GM18519 (cell line): ENCODE results near the gene RHOV.

Source experiments
- ATAC-seq: cut with Tn5 transposase; IDR thresholded peaks from one replicate; pipeline ENCODE4 v1.9.1; 2021; ENCODE audit warnings: mild to moderate bottlenecking, moderate library complexity; ENCODE audit not compliant: unreplicated experiment, low FRiP score

RHOV gene

DNA sequence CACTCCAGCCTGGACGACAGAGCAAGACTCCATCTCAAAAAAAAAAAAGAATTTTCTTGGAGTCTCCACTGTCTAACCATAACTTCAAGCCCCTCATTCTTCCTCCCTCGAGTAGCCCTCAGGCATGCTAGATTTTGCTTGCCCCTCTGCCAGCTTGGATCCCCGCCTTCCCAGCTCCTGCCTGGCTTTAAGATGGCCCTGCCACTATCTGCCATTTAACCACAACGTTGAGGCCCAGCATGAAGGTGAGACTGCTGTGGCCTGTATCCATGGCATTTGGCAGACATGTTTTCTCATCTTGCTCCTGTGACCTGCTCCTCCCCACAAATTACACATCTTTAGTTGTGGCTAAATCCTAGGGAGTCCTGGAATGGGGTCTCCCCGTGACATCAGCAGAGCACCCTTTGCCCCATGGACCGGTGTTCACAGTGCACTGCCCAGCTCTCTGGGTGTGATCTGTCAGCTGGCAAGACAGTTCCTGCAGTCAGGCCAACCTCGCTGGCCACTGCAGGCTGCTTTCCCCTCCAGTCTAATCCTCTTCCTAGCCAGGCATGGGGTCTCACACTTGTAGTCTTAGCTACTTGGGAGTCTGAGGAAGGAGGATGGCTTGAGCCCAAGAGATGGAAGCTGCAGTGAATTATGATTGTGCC, 30.6 kb upstream of the RHOV start:
- no peak for ATAC-seq

DNA sequence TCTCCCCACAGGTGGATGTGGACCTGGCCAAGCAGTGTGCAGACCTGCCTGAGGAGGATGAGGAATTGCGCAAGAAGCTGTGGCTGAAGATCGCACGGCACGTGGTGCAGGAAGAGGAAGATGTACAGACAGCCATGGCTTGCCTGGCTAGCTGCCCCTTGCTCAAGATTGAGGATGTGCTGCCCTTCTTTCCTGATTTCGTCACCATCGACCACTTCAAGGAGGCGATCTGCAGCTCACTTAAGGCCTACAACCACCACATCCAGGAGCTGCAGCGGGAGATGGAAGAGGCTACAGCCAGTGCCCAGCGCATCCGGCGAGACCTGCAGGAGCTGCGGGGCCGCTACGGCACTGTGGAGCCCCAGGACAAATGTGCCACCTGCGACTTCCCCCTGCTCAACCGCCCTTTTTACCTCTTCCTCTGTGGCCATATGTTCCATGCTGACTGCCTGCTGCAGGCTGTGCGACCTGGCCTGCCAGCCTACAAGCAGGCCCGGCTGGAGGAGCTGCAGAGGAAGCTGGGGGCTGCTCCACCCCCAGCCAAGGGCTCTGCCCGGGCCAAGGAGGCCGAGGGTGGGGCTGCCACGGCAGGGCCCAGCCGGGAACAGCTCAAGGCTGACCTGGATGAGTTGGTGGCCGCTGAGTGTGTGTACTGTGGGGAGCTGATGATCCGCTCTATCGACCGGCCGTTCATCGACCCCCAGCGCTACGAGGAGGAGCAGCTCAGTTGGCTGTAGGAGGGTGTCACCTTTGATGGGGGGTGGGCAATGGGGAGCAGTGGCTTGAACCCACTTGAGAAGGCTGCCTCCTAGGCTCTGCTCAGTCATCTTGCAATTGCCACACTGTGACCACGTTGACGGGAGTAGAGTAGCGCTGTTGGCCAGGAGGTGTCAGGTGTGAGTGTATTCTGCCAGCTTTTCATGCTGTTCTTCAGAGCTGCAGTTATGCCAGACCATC, 28.8 kb upstream of the RHOV start:
- no peak for ATAC-seq

DNA sequence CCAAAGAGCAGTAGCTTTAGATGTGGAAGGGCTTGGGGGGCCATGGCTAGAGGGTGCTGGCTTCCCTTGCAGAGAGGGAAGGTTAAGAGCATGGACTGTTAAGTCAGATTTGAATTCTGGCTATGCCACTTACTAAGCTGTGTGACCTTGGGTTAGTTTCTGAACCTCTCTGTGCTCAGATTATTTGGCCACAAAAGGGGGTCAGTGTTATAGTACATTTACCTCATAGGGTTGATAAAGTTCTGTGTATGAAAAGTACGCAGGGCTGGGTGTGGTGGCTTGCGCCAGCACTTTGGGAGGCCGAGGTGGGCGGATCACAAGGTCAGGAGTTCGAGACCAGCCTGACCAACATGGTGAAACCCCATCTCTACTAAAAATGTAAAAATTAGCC, 27.0 kb upstream of the RHOV start:
- no peak for ATAC-seq

DNA sequence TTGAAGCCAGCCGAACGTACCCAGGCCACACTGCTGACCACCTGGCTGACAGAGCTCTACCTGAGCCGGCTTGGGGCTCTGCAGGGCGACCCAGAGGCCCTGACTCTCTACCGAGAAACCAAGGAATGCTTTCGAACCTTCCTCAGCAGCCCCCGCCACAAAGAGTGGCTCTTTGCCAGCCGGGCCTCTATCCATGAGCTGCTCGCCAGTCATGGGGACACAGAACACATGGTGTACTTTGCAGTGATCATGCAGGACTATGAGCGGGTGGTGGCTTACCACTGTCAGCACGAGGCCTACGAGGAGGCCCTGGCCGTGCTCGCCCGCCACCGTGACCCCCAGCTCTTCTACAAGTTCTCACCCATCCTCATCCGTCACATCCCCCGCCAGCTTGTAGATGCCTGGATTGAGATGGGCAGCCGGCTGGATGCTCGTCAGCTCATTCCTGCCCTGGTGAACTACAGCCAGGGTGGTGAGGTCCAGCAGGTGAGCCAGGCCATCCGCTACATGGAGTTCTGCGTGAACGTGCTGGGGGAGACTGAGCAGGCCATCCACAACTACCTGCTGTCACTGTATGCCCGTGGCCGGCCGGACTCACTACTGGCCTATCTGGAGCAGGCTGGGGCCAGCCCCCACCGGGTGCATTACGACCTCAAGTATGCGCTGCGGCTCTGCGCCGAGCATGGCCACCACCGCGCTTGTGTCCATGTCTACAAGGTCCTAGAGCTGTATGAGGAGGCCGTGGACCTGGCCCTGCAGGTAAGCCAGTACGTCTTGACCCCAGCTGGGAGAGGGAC, 26.4 kb upstream of the RHOV start:
- ATAC-seq, result no peak

DNA sequence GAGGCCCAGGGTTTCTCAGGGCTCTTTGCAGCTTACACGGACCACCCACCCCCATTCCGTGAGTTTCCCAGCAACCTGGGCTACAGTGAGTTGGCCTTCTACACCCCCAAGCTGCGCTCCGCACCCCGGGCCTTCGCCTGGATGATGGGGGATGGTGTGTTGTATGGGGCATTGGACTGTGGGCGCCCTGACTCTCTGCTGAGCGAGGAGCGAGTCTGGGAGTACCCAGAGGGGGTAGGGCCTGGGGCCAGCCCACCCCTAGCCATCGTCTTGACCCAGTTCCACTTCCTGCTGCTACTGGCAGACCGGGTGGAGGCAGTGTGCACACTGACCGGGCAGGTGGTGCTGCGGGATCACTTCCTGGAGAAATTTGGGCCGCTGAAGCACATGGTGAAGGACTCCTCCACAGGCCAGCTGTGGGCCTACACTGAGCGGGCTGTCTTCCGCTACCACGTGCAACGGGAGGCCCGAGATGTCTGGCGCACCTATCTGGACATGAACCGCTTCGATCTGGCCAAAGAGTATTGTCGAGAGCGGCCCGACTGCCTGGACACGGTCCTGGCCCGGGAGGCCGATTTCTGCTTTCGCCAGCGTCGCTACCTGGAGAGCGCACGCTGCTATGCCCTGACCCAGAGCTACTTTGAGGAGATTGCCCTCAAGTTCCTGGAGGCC, 25.6 kb upstream of the RHOV start:
- ATAC-seq, result no peak

DNA sequence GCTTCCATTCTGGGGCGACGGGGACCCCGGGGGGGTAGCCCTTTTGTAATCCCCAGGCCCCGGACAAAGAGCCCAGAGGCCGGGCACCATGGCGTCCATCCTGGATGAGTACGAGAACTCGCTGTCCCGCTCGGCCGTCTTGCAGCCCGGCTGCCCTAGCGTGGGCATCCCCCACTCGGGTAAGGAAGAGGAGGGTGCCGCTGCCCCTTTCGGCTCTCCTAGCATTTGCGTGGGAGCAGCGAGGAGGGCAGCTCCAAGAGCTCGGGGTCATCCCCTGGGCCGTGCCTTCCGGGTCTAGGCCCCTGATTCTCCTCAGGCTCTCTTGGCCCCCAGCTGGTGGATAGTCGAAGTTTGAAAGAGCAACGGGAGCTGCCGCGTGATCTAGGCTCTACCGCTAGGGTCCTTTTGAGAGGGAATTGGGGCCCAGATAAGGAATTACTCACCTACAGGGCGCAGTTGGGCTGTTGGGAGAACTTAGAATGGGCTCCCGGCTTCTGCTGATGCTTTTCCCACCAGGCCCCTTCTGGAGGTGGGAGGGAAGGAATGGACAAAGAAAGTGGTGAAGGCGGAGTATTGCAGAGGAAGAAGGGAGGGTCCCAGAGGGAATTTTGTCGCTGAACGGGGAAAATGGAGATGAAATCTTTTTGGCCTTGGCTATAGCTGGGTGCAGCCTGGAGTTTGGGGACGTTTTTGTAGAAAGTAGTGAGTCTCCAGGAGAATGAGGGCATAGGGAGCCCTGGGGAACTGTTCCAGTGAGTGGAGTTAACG, 20.8 kb upstream of the RHOV start:
- ATAC-seq, result no peak

DNA sequence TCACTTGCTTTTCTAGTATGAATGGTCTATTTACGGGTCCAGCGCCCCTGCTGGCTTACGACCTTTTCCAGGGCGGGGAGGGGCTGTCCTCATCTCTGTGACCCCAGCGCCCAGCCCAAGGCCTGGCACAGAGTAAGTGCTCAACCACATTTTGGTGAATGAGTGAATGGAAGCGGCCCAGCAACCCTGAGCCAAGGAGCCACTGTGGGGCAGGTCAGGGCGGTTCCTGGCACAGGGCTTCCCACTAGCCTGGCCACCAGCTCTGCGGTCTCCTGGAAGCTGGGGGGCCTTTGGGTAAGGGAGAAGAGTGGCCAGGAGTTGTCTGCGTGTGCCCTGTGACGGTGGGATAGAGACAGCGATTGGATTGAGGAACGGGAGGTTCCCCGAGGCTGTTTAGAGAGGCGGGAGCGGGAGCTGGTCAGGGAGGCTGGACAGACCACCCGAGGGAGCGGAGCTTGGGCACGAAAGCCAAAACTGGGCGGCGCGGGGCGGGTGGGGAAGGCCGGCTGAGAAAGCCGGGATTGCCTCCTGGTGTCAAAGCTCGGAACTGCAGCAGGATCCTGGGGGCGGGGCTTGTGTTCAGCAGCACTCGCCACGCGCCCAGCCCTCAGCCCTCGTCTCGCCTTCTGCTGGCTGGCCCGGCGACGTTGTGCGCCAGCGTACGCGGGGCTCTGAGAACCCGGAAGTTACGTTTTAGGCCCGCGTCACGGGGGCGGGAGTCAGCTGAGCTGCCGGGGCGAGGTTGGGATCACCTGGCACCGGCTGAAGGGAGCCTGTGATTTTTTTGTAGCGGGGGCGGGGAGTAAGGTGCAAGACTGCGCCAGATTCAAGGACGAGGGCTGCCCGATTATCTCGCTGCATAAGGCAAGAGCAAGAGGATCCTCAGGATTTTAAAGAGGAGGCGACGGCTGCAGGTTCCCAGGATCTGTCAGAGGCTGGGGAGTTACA, 20.0 kb upstream of the RHOV start, which contains the start of gene VPS18:
TSS of gene VPS18 (plus strand) at position 718 of the 948 bp plus-strand sequence. CDS start 319 bp downstream, outside the sequence.
- ATAC-seq, result peak; percentile 71

DNA sequence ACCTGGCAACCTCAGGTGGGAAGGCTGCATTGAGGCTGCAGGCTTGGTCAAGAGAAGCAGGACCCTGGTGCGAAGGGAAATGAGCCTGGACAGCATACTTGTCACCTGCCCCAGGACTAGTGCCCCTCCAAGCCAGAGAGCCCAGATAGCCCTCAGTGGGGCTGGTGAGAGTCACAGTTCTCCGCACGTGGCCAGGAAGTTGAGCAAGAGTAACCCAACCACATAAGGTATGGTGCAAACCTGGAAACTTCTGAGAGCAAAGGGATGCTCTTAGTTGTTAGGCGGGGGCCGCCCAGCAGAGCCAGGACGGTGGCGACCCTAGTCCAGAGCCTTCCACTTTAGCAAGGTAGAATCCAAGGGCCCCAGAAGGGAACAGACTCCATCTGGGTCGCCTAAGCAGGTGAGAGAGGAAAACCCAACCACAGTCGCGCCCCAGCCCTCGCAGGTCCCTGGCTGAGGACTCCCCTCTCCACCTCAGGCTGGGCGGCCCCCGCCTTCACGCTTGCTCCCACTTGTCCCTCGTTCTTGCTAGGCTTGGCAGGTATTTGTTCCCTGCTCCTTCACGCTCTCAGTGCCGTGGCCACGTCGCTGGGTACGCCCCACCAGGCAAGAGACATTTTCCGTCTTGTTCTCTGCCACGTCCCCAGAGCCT, 19.1 kb upstream of the RHOV start:
- ATAC-seq, result no peak

DNA sequence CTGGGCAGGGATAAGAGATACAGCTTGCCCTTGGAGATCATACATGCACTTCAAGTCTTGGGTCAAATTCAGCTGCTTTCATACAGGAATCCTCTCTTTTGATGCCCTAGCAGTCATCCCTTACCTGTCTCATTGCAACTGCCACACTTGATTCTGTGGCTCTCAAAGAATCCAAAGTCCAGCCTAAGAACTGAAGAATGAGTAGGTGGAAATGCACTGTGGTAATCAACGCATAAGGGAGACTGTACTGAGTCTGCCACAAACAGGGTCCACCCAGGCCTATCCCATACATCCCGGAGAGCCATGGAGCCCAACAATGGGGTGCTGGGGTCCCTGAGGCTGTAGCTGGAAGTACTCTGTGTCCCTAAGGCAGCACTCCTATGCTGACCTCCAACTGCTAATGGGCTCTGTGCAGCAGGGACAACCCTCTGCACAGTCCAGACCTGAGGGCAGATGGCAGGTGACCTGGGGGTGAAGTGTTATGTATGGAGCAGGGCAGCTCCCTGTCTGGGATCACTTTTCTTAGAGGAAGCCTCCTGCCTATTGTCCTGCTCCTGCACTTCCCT, 18.5 kb upstream of the RHOV start:
- ATAC-seq, result no peak

DNA sequence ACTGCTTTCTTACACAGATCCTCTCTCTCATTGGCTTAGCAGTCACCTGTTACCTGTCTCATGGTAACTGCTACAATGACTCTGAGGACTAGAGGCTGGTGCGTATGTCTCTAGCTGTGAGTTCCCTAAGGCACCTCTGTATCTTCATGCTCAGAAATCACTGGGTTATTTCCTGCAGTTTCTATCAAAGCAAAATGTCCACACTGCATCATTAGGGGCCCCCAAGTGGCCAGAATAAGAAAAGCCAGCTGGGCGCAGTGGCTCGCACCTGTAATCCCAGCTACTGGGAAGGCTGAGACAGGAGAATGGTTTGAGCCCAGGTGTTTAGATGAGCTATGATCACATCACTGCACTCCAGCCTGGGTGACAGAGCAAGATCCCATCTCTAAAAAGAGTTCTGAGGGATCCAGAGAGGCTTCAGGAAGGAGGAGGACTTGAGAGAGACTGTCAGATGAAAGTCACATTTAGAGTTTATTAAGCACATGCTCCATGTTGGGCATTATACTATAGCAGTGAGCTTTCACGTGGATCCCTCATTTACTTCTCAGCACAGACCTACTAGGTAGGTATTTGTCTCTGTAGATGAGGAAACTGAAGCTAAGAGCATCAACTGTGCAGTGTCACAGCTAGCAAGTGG, 17.9 kb upstream of the RHOV start:
- ATAC-seq, result no peak

DNA sequence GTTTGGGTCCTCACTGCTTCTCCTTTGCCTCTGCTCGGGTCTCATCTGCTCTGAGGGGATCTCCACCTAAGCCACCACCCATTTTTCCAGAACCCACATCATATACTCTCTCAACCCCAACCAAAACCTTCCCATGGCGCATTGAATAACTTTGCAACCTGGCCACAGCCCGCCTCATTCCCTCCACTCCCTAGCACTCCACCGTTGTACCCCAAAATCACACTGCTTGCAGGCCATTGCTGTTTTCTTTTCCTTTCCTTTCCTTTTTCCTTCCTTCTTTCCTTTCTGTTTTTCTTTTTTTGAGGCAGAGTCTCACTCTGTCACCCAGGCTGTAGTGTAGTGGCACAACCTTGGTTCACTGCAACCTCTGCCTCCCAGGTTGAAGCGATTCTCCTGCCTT, 17.1 kb upstream of the RHOV start:
- ATAC-seq, result no peak

DNA sequence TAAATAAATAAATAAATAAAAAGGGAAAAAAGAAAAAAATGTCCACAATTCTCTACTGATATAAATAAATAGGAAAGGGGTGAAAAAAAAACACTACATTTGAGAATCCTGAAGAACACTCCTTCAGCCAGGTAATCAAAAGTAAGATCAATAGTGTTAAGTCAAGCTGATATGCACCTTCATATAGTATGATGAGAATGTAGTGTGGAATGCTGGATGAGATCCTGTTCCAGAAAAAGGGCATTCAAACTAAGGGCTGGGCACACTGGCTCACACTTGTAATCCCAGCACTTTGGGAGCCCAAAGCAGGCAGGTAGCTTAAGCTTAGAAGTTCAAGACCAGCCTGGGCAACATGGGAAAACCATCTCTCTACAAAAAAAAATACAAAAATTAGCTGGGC, 15.1 kb upstream of the RHOV start:
- no peak for ATAC-seq

DNA sequence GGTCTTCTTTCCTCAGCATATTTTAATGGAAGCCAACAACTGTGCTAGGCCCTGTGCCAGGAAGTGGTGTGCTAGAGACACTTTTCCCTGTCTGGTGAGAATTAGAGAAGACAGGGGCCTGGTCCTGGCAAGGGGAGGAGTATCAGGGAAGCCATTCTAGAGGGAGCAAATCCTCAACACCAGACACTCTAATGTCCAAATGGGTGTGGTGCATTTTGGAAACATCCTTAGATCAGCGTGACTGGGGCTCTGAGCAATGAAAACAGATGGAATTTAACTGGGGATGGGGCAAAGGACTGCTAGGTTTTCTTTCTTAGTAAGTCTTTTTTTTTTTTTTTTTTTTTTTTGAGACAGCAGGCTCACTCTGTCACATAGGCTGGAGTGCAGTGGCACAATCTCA, 12.6 kb upstream of the RHOV start:
- no peak for ATAC-seq

DNA sequence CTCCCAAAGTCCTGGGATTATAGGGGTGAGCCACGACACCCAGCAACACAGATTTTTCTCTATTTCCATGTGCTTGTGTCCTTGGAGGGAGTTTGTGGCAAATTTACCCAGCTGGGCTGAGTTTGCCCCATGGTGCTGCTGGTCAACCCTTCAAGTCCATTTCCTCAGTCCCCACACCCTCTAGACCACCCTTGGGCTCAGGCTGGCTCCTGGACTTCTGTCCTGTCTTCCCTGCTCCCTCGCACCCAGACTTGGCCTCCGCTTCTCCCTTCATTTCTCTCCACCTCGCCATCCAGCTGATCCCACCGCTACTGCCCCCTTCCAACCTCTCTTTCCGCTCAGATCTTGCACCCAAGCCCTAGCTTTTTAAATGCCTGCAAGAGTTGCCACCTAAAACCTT, 7.3 kb upstream of the RHOV start:
- ATAC-seq, result no peak

DNA sequence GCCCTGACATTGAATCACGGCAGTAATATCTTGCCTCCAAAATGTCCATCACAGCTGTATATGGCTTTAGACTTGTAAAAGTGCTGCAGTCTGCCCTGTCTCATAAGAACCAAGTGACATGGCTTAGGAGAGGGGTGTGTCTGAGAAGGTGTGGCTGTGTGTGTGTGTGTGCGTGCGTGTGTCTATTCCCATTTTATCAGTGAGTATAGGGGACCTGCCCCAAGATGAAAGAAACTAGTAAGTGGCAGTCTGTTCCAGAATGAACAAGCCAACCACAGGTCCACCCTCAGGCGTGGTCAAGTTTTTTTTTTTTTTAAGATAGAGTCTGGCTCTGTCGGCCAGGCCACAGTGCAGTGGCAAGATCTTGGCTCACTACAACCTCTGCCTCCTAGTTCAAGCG, 5.6 kb upstream of the RHOV start:
- no peak for ATAC-seq

DNA sequence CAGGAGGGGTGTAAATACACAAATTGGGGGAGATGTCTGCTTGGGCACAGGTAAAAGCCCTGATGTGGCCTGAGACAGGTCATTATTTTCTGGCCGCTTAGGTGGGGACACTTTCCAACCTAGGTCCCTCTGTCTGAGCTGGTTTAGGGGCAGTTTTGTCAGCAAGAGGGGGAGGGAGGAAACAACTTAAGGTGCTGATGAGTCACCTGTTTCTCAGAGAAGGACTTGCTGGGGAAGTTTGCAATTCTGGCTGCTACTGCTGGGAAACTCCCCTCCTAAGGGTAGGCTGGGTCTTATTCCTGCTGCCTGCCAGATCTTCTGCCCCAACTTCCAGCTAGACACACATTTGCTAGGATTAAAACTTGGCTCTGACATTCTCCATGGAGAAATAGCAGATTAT, 4.8 kb upstream of the RHOV start:
- ATAC-seq, result no peak

DNA sequence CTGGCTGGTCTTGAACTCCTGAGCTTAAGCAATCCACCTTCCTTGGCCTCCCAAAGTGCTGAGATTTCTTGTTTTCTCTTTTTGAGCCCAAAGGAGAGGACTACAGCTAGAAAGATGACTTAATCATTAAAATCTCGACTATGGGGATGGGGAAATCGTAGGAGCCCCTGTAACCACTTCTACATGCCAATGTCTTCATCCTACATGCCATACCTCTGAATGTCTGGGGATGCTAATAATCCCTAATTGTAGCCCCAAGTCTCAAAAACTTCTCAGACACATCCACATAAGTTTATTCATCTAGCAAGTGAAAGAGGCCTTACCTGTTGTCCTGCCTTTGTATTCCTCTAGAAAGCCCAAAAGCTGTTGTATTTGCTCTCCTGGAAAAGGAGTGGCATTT, 3.7 kb upstream of the RHOV start:
- no peak for ATAC-seq
